Duodenal mucosa (tissue), 2 donors: ENCODE data around the gene ERP29.
A peak's percentile ranks its signal among the peaks of the same experiment; 100 is the strongest.

Experiments
- H3K27ac ChIP-seq: one replicate; pipeline ENCODE4 v1.7.0; 2013; ENCODE audit warnings: low read depth, low read length
- H3K27me3 ChIP-seq, 2 donors: one replicate each; pipeline ENCODE4 v1.7.0; 2013; ENCODE audit warnings: low read length in 2 of 2, control low read depth in 1 of 2; ENCODE audit not compliant: insufficient read depth in 2 of 2, control insufficient read depth in 1 of 2
- H3K36me3 ChIP-seq, 2 donors: one replicate each; pipeline ENCODE4 v1.7.0; 2013; ENCODE audit warnings: low read length in 2 of 2, control low read depth in 1 of 2; ENCODE audit not compliant: insufficient read depth in 2 of 2, control insufficient read depth in 1 of 2
- H3K4me1 ChIP-seq, 2 donors: one replicate each; pipeline ENCODE4 v1.7.0; 2013; ENCODE audit warnings: low read length in 2 of 2, control low read depth in 1 of 2; ENCODE audit not compliant: insufficient read depth in 2 of 2, control insufficient read depth in 1 of 2
- H3K4me3 ChIP-seq, 2 donors: one replicate each; pipeline ENCODE4 v1.7.0; 2013; ENCODE audit warnings: low read length in 2 of 2, low read depth in 1 of 2
- H3K9ac ChIP-seq, 2 donors: one replicate each; pipeline ENCODE4 v1.7.0; 2013; ENCODE audit warnings: low read length in 2 of 2, low read depth in 1 of 2
- H3K9me3 ChIP-seq, 2 donors: one replicate each; pipeline ENCODE4 v1.7.0; 2013; ENCODE audit warnings: low read length in 2 of 2, control low read depth in 1 of 2; ENCODE audit not compliant: control insufficient read depth in 1 of 2

The ERP29 gene

DNA sequence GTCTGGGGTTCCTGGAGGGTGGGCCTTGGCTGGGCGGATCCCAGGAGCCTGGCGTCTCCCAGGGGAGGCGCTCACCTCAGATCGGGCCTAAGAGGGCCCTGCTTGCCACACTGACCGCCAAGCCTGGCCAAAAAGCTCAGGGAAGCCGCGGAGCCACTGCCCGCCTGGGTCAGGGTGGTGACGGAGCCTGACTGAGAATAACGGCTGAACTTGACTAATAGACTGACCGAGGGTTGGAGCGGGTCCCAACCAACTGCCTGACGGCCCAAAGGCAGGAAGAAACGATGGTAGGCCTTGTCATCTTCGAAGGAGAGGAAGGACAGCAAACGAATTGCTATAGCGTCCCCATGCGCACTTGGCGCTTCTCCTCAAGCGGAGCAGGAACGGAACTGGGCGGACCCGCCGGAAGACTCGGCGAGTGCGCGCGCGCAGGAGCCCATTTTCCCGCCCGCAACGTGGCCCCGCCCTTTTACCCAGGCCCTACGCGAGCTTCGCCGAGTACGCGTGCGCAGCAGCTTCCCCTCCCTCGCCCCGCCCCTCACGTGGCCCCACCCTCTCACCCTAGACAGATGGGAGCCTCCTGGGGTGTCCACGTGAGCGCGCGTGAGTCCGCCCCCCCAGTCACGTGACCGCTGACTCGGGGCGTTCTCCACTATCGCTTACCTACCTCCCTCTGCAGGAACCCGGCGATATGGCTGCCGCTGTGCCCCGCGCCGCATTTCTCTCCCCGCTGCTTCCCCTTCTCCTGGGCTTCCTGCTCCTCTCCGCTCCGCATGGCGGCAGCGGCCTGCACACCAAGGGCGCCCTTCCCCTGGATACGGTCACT is at the start of gene ERP29, which contains the start of gene TMEM116:
ERP29 (plus strand) TSS at position 652 of the 826 bp plus-strand sequence; CDS start at position 692, 40 bp downstream.
TMEM116 (minus strand) TSS at position 391 of the 826 bp plus-strand sequence. CDS start 7,895 bp downstream, outside the sequence.
- Histone ChIP-seq H3K27me3 (no peaks in the 10 kb centered on the region), H3K4me1 (peaks cover 19 to 29% of the 10 kb centered on the region in 2 donors), H3K27ac (peak within 1 kb of the TSS; percentile 92), H3K9me3 (no peaks in the 10 kb centered on the region), H3K9ac (peak within 1 kb of the TSS; percentile 90 to 99), H3K36me3 (peaks cover 9 to 12% of the 10 kb centered on the region in 2 donors), H3K4me3 (peak within 1 kb of the TSS; percentile 92 to 93)

DNA sequence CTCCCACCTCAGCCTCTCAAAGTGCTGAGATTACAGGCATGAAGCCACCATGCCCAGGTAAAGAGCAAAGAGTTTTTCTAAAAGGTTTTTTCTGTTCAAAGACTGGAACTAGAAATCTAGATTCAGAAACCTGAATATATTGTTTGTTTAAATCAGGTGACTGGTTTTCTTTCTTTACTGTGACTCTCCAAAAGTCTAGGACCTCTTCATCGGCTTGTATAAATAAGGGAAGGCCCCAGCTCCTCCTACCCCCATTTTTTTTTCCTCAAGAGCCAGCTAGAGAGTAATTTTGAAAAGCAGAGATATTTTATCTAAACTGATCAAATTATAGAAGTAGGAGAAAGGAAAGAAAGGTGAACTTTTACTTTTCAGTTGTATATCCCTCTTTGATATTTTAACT is 48.3 kb upstream of the ERP29 start:
- Histone ChIP-seq H3K4me1 (no peaks in the 10 kb centered on the region), H3K27me3 (no peaks in the 10 kb centered on the region), H3K4me3 (no peak overlapping the region), H3K27ac (no peak overlapping the region), H3K9ac (no peak overlapping the region), H3K36me3 (no peaks in the 10 kb centered on the region), H3K9me3 (no peaks in the 10 kb centered on the region)

DNA sequence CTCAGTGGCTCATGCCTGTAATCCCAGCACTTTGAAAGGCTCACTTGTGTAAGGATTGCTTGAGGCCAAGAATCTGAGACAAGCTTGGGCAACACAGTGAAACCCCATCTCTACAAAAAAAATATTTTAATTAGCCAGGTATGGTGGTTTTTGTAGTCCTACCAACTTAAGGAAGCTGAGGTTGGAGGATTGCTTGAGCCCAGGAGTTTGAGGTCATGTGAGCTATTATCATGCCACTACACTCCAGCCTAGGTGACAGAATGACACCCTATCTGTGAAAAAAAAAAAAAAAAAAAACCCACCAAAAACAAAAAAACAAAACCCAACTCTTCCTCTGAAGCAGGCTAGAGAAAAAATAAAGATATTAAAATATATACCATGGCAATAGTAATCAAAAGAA is 41.4 kb upstream of the ERP29 start:
- Histone ChIP-seq H3K9ac (no peak overlapping the region), H3K4me1 (no peaks in the 10 kb centered on the region), H3K27ac (no peak overlapping the region), H3K36me3 (no peaks in the 10 kb centered on the region), H3K27me3 (no peaks in the 10 kb centered on the region), H3K9me3 (peaks cover 3 to 10% of the 10 kb centered on the region in 2 donors), H3K4me3 (no peak overlapping the region)

DNA sequence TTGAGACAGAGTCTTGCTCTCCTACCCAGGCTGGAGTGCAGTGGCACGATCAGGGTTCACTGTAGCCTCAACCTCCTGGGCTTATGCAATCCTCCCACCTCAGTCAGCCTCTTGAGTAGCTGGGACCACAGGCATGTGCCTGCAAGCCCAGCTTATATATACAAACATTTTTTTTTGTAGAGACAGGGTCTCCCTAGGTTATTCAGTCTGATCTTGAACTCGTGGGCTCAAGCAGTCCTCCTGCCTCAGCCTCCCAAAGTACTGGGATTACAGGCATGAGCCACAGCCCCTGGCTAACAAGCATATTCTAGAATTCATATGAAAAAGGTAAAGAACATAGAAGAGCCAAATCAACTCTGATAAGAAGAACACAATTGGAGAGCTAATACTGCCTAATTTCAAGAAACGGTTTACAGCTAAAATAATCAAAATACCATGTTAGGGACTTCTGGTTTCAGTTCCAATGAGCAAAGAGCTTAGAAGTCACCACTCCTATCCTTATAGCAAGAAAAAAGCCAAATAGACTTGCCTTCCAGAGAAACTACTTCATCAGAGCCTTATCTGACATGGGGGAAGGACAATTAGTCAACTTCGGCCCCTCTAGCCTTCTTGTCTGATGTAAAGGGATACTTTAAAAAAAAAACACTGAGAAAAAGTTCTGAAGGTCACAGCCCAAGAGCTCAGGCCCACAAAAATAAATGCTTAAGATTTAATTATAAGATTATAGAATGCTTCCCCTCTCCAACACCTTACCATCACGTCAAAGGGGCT is 37.9 kb upstream of the ERP29 start:
- H3K9me3 ChIP-seq, result peaks cover 3 to 7% of the 10 kb centered on the region in 2 donors
- H3K36me3 ChIP-seq, result no peaks in the 10 kb centered on the region
- H3K27ac ChIP-seq, result no peak overlapping the region
- H3K4me3 ChIP-seq, result no peak overlapping the region
- no peaks in the 10 kb centered on the region for H3K27me3 ChIP-seq
- no peaks in the 10 kb centered on the region for H3K4me1 ChIP-seq
- no peak overlapping the region for H3K9ac ChIP-seq

DNA sequence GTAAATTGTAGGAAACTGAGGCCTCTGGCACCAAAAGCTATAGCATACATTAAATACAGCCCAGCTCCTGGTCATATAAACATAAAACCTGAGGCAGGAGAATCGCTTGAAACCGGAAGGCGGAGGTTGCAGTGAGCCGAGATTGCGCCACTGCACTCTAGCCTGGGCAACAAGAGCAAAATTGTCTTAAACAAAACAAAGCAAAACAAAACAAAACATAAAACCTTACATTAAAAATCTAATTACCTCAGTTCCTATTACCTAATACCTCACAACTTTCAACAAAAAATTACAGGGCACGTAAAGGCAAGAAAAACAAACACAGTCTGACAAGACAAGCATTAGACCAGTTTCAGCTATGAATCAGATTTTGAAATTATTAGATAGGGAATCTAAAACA is 36.9 kb upstream of the ERP29 start:
- Histone ChIP-seq H3K36me3 (no peaks in the 10 kb centered on the region), H3K9me3 (no peaks in the 10 kb centered on the region), H3K4me1 (no peaks in the 10 kb centered on the region), H3K9ac (no peak overlapping the region), H3K27ac (no peak overlapping the region), H3K4me3 (no peak overlapping the region), H3K27me3 (no peaks in the 10 kb centered on the region)

DNA sequence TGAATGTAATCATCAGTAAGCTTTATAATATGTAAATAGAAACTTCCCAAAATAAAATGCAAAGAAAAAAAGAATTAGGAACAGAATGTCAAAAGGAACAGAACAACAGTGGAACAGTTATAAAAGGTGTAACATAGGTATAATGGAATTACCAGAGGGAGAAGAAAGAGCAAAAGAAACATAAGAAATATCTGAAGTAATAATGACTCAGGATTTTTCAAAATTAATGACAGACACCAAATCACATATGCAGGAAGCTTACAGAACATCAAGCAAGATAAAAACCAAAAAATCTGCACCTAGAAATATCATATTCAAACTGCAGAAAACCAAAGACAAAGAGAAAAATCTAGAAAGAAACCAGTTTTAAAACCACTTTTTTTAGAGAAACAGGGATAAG is 36.4 kb upstream of the ERP29 start:
- no peaks in the 10 kb centered on the region for H3K9me3 ChIP-seq
- no peak overlapping the region for H3K9ac ChIP-seq
- no peak overlapping the region for H3K4me3 ChIP-seq
- H3K36me3 ChIP-seq, result no peaks in the 10 kb centered on the region
- H3K27me3 ChIP-seq, result no peaks in the 10 kb centered on the region
- H3K4me1 ChIP-seq, result no peaks in the 10 kb centered on the region
- H3K27ac ChIP-seq, result no peak overlapping the region

DNA sequence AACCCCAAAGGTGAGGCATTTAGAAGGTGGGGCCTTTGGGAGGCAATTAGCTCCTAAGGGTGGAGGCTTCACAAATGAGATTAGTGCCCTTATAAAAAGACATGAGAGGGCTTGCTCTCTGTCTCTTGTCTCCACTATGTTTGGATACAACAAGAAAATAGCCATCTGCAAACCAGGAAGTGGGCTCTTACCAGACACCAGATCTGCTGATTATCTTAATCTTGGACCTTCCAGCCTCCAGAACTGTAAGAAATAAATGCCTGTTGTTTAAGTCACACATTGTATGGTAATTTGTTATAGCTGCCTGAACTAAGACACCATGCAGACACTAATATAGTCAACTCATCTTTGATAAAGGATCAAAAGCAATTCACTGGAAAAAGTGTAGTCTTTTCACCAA is 34.7 kb upstream of the ERP29 start:
- Histone ChIP-seq H3K9ac (no peak overlapping the region), H3K27me3 (no peaks in the 10 kb centered on the region), H3K27ac (no peak overlapping the region), H3K9me3 (no peaks in the 10 kb centered on the region), H3K4me3 (no peak overlapping the region), H3K4me1 (no peaks in the 10 kb centered on the region), H3K36me3 (no peaks in the 10 kb centered on the region)

DNA sequence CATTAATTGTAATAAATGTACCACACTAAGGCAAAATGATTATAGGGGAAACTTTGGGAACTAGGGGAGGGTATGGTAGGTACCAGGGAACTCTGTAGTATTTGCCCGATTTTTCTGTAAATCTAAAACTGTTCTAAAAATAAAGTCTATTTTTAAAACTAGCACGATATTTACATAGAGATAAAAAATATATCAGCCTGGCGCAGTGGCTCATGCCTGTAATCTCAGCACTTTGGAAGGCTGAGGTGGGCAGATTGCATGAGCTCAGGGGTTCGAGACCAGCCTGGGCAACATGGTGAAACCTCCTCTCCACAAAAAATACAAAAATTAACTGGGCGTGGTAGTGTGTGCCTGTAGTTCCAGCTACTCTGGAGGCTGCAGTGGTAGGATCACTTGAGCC is 32.6 kb upstream of the ERP29 start:
- no peak overlapping the region for H3K9ac ChIP-seq
- H3K27ac ChIP-seq, result no peak overlapping the region

DNA sequence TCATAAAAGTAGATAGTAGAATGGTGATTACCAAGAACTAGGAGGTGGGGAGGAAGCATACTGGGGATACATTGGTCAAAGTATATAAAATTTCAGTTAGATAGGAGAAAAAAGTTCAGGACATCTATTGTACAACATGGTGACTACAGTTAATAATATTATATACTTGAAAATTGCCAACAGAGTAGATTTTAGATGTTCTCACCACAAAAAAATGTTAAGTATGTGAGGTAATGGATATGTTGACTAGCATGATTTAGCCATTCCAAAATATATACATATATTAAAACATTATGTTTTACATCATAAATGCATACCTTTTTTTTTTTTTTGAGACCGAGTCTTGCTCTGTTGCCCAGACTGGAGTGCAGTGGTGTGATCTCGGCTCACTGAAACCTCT is 31.2 kb upstream of the ERP29 start:
- H3K9ac ChIP-seq, result no peak overlapping the region
- no peaks in the 10 kb centered on the region for H3K9me3 ChIP-seq
- H3K27ac ChIP-seq, result no peak overlapping the region
- H3K27me3 ChIP-seq, result no peaks in the 10 kb centered on the region
- H3K36me3 ChIP-seq, result no peaks in the 10 kb centered on the region
- no peak overlapping the region for H3K4me3 ChIP-seq
- H3K4me1 ChIP-seq, result no peaks in the 10 kb centered on the region

More for the DNA sequence above, 32.6 kb upstream of the ERP29 start:
- no peaks in the 10 kb centered on the region for H3K9me3 ChIP-seq
- H3K4me1 ChIP-seq, result no peaks in the 10 kb centered on the region
- H3K27me3 ChIP-seq, result no peaks in the 10 kb centered on the region
- no peaks in the 10 kb centered on the region for H3K36me3 ChIP-seq
- no peak overlapping the region for H3K4me3 ChIP-seq

DNA sequence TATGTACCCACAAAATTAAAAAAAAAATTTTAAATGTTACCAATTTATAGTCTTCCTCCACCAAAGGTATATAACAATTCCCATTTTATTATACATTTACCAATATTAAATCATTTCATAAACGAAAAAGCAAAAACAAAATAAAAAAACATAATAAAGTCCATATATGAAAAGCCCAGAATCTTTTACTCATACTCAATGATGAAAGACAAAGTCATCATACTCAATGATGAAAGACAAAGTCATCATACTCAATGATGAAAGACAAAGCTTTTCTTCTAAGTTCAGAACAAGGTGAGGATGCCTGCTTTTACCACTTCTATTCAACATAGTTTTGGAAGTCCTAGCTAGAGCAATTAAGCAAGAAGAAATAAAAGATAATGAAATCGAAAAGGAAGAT is 28.4 kb upstream of the ERP29 start:
- Histone ChIP-seq H3K9ac (no peak overlapping the region), H3K9me3 (no peaks in the 10 kb centered on the region), H3K27ac (no peak overlapping the region), H3K27me3 (no peaks in the 10 kb centered on the region), H3K36me3 (no peaks in the 10 kb centered on the region), H3K4me3 (no peak overlapping the region), H3K4me1 (no peaks in the 10 kb centered on the region)
